D341Med (cell line): ENCODE measurements around the gene TBC1D5.

Experiments used
- DNase-seq: peaks from one replicate; pipeline ENCODE4 v3.0.0; 2012; ENCODE audit warnings: low spot score

The TBC1D5 gene

GRCh38 chr3:17158941-17159682 is 583.3 kb downstream of the TBC1D5 start:
- no peak for DNase-seq

DNA sequence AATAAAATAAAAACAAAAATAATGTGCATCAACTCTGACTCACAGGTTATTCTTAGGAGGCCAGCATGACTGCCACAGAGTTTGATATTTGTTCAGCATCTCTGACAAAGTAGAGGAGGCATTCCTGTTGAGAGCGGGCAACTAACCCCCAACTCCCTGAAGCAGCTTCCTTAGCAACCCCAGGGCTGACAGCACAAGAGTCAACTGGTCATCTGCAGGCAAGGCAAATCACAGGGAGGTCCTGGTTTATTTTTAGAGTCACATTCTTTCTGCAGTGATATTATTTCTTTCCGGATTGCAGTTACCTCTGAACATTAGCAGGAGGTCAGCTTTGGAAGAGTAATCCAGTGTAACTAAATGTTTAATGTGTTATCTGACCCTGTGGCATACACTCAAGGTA is 584.7 kb downstream of the TBC1D5 start:
- DNase-seq = no peak

DNA sequence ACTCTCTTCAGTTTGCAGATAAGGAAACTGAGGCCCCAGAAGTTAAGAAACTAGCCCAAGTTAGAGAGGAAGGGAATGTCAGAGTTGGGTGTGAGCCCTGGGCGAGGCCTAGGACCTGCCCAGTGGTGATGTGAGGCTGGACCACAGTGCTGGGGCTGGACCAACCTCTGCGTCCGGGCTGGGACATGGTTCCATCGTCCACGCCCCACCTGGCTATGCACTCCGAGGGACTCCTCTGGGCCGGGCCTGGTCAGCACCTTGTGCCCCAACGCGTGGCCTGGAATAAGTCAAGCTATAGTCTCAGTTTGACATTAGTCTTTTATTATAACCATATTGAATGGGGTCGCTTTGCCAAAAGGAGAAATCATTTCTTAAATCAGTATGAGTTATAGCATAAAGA is 585.6 kb downstream of the TBC1D5 start:
- no peak for DNase-seq

- no peak for DNase-seq
These were observed 586.5 kb downstream of the TBC1D5 start for GRCh38 chr3:17155951-17156350.

DNA sequence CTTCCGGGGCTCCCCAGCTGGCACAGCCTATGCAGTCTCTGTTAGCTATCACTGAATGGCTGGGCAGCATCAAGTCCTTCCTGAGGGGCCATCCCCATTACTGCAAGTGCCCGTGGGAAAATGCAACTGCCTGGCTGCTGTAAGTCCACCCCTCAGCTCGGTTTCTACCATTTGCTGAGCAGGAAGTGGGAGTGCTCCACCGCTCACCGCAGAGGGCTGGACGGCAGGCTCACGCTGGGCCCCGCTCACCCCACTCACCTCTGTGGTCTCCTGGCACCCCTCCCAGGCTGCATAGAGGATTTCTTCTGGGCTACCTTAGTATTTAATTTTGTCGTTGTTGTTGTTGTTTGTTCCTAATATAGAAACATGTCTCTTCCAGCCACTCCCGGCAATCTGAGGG is 587.5 kb downstream of the TBC1D5 start:
- no peak for DNase-seq

DNA sequence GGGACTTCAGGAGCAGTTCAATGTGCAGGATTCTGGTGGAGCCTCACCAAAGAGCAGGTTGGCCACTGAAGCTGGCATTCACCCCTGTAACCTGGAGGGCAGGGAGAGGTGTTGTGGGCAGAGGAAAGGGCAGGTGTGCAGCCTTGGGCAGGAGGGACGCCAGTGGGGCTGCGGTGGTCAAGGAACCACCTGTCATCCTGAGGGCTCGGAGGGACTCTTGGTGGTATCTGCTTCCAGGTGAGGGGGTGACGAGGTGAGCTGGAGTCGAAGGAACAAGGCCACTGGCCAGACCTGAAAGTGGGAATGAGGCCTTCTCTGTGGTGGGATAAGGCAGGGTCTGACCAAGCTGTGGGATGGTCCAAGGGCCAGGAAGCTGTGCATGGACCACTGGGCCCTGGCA is 588.2 kb downstream of the TBC1D5 start:
- no peak for DNase-seq

DNA sequence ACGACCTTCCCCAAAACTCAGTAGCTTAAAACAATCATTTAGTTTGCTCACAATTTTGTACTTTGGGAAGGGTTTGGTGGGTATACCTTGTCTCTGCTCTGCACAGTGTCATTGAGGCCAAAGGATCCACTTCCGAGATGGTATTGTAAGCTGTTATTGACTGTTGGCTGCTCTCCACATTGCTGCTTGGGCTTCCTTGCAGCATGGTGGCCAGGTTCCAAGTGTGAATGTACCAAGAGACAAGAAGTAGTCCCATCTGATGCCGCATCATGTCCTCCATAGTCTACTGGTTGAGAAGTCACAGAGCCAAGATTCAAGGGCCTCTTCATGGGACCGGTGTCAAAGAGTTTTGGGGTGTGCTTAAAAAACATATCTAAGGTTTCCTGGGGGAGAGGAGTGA is 589.2 kb downstream of the TBC1D5 start:
- no peak for DNase-seq

- no peak for DNase-seq
These were observed 590.6 kb downstream of the TBC1D5 start for GRCh38 chr3:17151598-17152373.

DNA sequence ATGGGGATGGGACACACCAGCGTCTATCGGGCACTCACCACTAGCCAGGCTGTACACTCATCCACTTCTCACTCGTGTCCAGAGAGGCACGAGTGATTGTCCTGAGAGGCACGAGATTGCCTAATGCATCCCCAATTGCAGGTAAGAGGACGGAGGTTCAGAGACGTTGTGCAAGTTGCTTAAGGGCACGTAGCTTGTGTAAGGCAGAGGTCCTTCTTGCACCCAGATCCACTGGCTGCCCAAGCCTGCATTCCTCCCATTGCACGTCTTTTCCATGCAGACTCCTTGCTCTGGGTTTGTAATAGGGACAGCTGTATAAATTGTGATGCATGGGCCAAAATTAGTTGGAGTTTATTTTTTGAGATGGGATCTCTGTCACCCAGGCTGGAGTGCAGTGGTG is 593.4 kb downstream of the TBC1D5 start:
- DNase-seq = no peak

- DNase-seq = no peak
These were observed 597.8 kb downstream of the TBC1D5 start for GRCh38 chr3:17144665-17144993.

- DNase-seq = no peak
These were observed 598.4 kb downstream of the TBC1D5 start for GRCh38 chr3:17143893-17144664.

DNA sequence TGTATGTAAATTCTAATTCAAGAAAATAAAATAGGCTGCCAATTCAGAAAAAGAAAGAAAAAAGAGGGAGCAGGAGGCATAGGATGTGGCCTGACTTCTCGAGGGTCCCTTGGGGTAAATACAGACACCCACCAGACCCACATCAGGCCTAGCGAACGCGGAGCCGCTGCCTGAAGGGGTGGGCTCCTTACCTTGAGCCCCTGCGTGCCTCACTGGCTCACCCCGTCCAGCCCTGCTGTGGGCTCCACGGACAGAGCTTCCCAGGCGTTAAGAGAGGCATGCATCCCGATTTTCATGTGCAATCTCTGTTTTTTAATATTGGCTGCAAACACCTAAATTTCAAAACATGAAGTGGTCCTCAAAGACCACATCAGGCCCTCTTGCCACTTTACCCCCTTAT is 599.9 kb downstream of the TBC1D5 start:
- DNase-seq = no peak

DNA sequence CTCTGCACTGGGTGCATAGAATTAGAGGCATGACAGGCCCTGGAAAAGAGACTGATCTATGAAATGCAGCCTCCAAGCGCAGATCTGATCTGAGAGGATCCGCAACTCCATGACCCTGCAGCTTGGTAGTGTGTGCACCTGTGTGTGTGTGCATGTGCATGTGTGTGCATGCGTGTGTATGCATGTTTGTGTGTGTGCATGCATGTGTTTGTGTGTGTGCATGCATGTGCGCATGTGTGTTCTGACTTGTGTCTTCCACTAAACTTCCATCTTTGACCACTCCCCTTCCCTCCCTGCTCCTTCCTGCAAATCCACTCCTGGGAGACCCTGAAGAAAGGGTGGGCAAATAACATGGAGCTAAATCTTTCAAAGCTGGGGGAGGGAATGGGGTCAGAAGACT is 600.7 kb downstream of the TBC1D5 start:
- no peak for DNase-seq

- DNase-seq = no peak
These were observed 601.5 kb downstream of the TBC1D5 start for GRCh38 chr3:17140670-17141505.

DNA sequence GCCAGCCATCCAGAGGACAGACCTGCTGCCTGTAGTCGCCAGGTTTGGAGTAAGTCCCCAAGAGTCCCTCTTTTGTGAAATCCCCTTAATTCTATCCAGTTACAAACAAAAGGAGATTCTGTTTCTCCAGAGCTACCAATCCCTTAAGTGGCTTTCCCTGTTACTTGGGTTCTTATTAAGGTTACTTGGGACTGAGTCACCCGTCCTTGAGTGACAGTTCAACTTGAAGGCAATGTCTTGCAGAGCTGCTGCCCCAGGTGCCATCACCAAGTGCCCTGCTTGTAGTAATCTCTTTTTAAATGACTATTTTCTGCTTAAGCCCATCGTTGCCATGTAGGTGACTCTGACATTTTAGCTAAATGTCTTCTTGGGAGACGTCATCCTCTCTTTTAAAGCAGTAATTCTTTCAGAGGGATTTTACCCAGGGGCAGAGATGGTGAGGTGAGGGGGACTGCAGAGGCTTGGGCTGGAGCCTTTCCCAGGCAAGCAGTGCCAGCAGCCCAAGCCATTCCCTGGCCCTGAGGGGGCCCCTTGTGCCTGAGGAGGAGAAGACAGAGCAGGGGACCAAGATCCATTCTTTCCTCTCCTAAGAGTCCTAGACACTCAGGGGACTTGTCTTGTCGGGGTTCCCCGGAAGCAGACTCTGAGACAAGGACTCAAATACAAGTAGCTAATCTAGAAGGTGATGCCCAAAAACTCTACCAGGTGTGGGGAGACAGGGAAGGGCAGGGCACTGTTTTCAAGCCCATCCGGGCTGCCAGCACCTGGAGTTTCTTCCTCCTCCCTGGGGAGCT is 604.0 kb downstream of the TBC1D5 start:
- no peak for DNase-seq

- no peak for DNase-seq
These were observed 605.1 kb downstream of the TBC1D5 start for GRCh38 chr3:17137321-17137826.

DNA sequence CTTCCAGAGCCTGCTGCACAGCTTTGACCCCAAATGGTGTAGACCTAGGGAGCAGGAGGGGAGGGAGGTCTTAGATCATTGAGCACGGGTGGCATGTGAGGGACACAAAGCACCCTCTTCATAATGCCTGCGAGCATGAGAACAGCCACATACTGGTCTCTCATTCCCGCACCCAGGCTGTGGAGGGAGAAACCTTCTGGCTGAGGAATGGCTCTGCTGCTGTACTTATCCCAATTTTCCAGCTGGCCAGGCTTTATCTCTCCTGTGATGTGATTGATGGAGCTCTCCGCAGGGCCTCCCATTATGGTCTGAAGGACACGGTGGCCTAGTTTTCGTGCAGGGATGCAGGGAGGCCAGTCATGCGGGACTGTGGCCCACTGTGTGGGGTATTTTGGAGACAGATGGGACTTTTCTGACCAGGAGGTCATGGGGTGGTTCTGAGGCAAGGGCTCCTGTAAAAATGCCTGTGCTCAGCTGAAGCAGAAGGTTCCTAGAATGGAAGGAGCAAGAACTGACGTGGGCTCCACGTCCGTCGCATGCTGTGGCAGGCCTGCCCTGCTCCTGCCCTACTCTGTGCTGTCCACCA is 606.2 kb downstream of the TBC1D5 start:
- DNase-seq = no peak

DNA sequence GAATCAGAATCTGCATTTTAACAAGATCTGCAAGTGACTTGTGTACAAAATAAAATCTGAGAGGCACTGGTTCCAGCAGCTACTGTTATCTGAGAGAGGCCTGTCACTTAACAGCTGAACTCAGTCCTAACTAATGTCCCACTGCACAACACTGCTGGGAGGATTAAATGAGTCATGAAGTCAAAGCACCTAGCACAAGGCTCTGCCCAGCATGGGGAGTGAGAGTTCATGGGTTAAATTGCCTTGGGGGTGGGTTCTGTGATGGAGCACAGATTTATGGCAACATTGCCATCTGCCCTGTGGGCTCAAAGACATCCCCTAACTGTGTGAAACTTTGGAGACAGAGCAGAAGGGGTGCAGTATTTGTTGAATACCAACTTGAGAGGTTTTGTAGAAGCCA is 606.7 kb downstream of the TBC1D5 start:
- DNase-seq = no peak

DNA sequence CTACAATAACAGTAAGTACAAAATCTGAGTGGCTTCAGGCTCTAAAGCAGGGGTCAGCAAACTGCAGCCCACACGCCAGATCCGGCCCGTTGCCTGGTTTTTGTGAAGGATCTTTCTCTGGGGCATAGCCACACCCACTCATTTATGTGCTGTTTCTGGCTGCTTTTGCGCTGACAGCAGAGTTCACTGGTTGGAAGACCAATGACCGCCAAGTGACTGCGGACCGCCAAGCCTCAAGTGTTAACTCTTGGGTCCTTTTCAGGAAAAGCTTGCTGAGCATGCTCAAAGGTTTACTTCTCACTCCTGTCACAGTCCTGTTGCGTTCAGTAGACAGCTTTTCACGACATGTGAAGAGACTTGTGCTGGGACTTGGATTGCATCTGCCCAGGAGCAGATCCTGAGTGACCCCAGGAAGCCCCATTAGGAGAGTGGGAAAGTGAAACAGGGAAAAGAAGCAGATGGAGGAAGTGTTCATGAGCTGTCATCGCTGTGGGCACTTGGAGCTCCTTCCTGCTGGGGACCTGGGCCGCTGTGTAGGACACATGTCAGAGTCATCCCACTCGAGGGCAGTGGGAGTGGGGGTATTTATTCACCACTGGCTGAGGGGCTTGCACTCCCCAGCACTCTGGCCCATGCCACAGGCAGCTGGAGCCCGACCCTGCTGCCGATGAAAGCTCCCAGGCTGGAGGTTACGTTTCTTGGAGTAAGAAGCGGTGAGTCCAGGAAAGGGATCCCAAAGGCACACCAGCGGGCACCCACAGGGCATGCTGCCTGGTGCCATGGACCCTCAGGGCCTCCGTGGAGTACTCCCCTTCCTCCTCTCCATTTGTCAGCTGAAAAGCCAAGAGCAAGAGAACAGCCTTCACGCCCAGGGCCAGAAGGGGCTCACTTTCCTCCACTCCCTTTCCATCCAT is 608.5 kb downstream of the TBC1D5 start:
- DNase-seq = no peak
